ENCODE data around the gene CAMK1D.

DNA sequence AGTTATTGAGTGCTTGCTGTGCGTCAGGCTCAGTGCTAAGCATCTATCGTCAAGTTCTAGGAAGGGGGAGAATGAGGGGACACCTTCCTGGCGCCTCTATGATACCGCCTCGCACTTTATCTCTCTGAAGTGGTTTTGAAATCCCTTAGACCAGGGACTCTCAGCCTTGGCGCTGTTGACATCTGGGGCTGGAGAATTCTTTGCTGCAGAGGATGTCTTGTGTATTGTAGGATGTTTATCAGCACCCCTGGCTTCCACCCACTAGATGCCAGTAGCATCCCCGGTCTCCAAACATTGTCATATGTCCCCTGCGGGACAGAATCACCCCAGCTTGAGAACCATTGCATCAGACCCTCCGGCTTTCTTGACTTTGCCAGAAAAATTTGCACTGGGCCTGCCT lies 366.7 kb downstream of the CAMK1D start:
- TF ChIP-seq POLR2A (IDR thresholded peaks at IDR 0.05) (no peak), EP300 (IDR thresholded peaks at IDR 0.05; ENCODE audit: low read depth) (no peak), CTCF (IDR thresholded peaks at IDR 0.05) (no peak)
